HepG2 (cell line): Measurements from ENCODE around the gene CPNE5. TPM values are rescaled to one million over a fixed set of nuclear protein-coding genes. Genes with fewer than 3 reads are reported as not detected.

Experiments
- CREB3 ChIP-seq: sonication (generic); formaldehyde crosslinking; IDR thresholded peaks from 2 replicates; pipeline ENCODE4 v1.5.0; 2020; ENCODE audit warnings: missing genetic modification reagents
- DDIT3 ChIP-seq: sonication (generic); formaldehyde crosslinking; IDR thresholded peaks from 2 replicates; pipeline ENCODE4 v1.4.0; 2020; ENCODE audit warnings: mild to moderate bottlenecking, missing genetic modification reagents
- ESRRA ChIP-seq: sonication (generic); formaldehyde crosslinking; IDR thresholded peaks from 2 replicates; pipeline ENCODE4 v1.5.1; 2020; ENCODE audit warnings: mild to moderate bottlenecking, low read depth, missing genetic modification reagents
- HOXA9 ChIP-seq: sonication (generic); formaldehyde crosslinking; IDR thresholded peaks from 2 replicates; pipeline ENCODE4 v1.8.1; 2022; ENCODE audit warnings: missing genetic modification reagents, mild to moderate bottlenecking, moderate library complexity, borderline replicate concordance
- NPAS2 ChIP-seq: sonication (generic); formaldehyde crosslinking; IDR thresholded peaks from 2 replicates; pipeline ENCODE4 v1.8.0; 2022; ENCODE audit warnings: mild to moderate bottlenecking, missing genetic modification reagents, borderline replicate concordance
- POLR2G ChIP-seq: fragments of 200-400 bp; formaldehyde crosslinking; IDR thresholded peaks from 2 replicates; pipeline ENCODE4 v1.6.1; 2018; ENCODE audit warnings: mild to moderate bottlenecking, low read depth, low read length, moderate library complexity
- PRDM4 ChIP-seq: sonication (generic); formaldehyde crosslinking; IDR thresholded peaks from 2 replicates; pipeline ENCODE4 v1.9.0; 2021; ENCODE audit warnings: missing genetic modification reagents, borderline replicate concordance
- SKI ChIP-seq: fragments of 450-650 bp; IDR thresholded peaks from one replicate; pipeline ENCODE4 v1.6.1; 2018; ENCODE audit warnings: mild to moderate bottlenecking; ENCODE audit not compliant: partially characterized antibody
- SOX6 ChIP-seq, 2 experiments: fragments of 450-650 bp in 1 of 2; sonication (generic) in 1 of 2; formaldehyde crosslinking in 1 of 2; IDR thresholded peaks; 2 replicates each; pipeline versions ENCODE4 v1.4.0 to v1.6.1; 2017 to 2020; ENCODE audit warnings: antibody characterized with exemption in 1 of 2, mild to moderate bottlenecking in 1 of 2, missing genetic modification reagents in 1 of 2
- TMF1 ChIP-seq: sonication (generic); formaldehyde crosslinking; IDR thresholded peaks from 2 replicates; pipeline ENCODE4 v1.8.1; 2022; ENCODE audit warnings: low read depth, missing genetic modification reagents
- USF2 ChIP-seq, 2 experiments: sonication (generic) in 1 of 2; formaldehyde crosslinking in 1 of 2; IDR thresholded peaks; 2 replicates each; pipeline versions ENCODE4 v1.5.1 to v1.6.1; 2011 to 2020; ENCODE audit warnings: borderline replicate concordance in 1 of 2, low read depth in 1 of 2, low read length in 1 of 2, mild to moderate bottlenecking in 1 of 2, missing genetic modification reagents in 1 of 2, moderate library complexity in 1 of 2
- ZNF292 ChIP-seq: sonication (generic); formaldehyde crosslinking; IDR thresholded peaks from 2 replicates; pipeline ENCODE4 v1.8.1; 2022; ENCODE audit warnings: mild to moderate bottlenecking, low read depth, missing genetic modification reagents, borderline replicate concordance
- ZNF335 ChIP-seq: sonication (generic); formaldehyde crosslinking; IDR thresholded peaks from 2 replicates; pipeline ENCODE4 v1.4.0; 2020; ENCODE audit warnings: missing genetic modification reagents
- ZNF646 ChIP-seq: sonication (generic); formaldehyde crosslinking; IDR thresholded peaks from 2 replicates; pipeline ENCODE4 v1.9.0; 2021; ENCODE audit warnings: mild to moderate bottlenecking, missing genetic modification reagents
- ZNF792 ChIP-seq: IDR thresholded peaks from 2 replicates; pipeline ENCODE4 v1.6.1; 2016
- polyA plus RNA-seq, 8 experiments: library from polyadenylated mRNA; depleted of rRNA in 3 of 8; stranded (reverse) in 7 of 8; unstranded in 1 of 8; fragments of >200 nt; fragmentation: Illumina TruSeq in 4 of 8; extraction: Trizol in 4 of 8; gene quantifications; 2 replicates each; pipeline versions ENCODE4 v1.2.1 to v1.2.3, GENCODE V29; 2011 to 2016; ENCODE audit warnings: low read depth in 4 of 8, missing spikeins in 1 of 8, mixed read lengths in 1 of 8; ENCODE audit not compliant: insufficient read depth in 1 of 8
- total RNA-seq, 5 experiments: library from RNA; depleted of rRNA; stranded (reverse); fragments of >200 nt; fragmentation: Illumina TruSeq; extraction: Trizol; gene quantifications; 2 replicates each; pipeline ENCODE4 v1.2.3, GENCODE V29; 2016; ENCODE audit warnings: low read depth in 1 of 5

Gene CPNE5
- total and polyA plus RNA-seq, 2 of the 13 experiments (the other 11 are each of a cell fraction or from before 2014, with no cell fraction given): 0.16 TPM; not detected in 1

GRCh38 chr6:36874443-36875249 is 35.4 kb upstream of the CPNE5 start, which contains the start of gene PPIL1 (continued):
- TF ChIP-seq ZNF646 (CRISPR knock-in tag) (no peak), TMF1 (CRISPR knock-in tag) (no peak), PRDM4 (CRISPR knock-in tag) (0 out of 2 replicates have a peak, but pooled peaks have one; percentile 16), SOX6 (IDR thresholded peaks at IDR 0.05) (no peak), SOX6 (CRISPR knock-in tag; IDR thresholded peaks at IDR 0.05) (peak; percentile 77), POLR2G (peak; percentile 93), ESRRA (CRISPR knock-in tag) (no peak), DDIT3 (CRISPR knock-in tag) (no peak), CREB3 (CRISPR knock-in tag) (no peak), ZNF335 (CRISPR knock-in tag) (peak; percentile 90), HOXA9 (CRISPR knock-in tag) (no peak), ZNF792 (CRISPR knock-in tag) (peak; percentile 56; the same call in 1 of the 2 replicates), USF2 (IDR thresholded peaks at IDR 0.05; ENCODE audit: low read depth, low read length) (no peak), USF2 (CRISPR knock-in tag; IDR thresholded peaks at IDR 0.05; ENCODE audit: borderline replicate concordance) (no peak), ZNF292 (CRISPR knock-in tag) (no peak), NPAS2 (CRISPR knock-in tag) (no peak), SKI (peak; percentile 83)
